ENCODE measurements around the gene ACOX2. TPM values are rescaled to one million over a fixed set of nuclear protein-coding genes. Genes with fewer than 3 reads are reported as not detected.

ACOX2 gene
- total RNA-seq, 1 experiment from 2014 or later, result 9.5 TPM

DNA sequence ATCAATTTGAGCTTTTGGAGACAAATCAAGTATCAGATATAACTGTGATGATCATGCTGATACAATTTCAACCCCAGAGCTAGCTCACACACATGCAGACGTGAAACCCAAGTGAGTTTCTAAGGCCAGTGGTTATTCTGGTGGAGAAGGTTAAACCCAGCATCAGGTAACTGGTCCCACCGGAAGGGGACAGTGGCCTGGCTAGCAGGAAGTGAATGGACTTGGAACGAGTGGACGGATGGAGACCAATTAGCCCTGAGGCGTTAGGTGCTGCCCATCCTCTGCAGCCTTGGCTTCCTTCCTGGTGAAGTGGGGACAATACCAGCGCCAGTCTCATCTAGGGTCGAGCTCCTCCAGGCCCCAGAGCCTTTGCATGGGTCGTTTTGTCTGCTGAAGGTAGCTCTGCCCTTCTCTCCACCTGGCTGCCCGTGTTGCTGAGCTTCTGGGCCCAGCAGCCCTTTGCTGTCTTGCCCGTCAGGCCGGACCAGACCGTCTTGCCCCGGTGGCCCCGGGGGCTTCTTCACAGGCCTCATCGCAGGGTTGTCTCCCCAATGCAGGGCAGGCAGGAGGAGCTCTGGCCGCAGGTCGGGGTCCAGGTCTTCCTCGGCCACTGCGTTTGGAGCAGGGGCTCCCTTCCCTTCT, 46.0 kb downstream of the ACOX2 start:
- Mint-ChIP-seq H3K4me3 (ENCODE audit: unreplicated experiment) (peak overlapping the region; percentile 94), H3K27me3 (ENCODE audit: insufficient read depth, unreplicated experiment) (no peaks in the 10 kb centered on the region), H3K36me3 (ENCODE audit: insufficient read depth, unreplicated experiment) (no peaks in the 10 kb centered on the region), H3K9me3 (ENCODE audit: unreplicated experiment) (no peaks in the 10 kb centered on the region), H3K4me1 (ENCODE audit: low read depth, unreplicated experiment) (peaks cover 26% of the 10 kb centered on the region), H3K27ac (ENCODE audit: unreplicated experiment) (peak overlapping the region; percentile 43)
- DNase-seq, result no peak
- no peaks in the 10 kb centered on the region for H3K36me3 ChIP-seq (ENCODE audit: control insufficient read depth, insufficient read depth, low read length)
- no TSS peak for BruUV-seq (replicated peaks)
- no peaks in the 10 kb centered on the region for H3K27me3 ChIP-seq (replicated peaks; ENCODE audit: control insufficient read depth, insufficient read depth, low read length)
- peaks cover 26% of the 10 kb centered on the region for H3K4me1 ChIP-seq
- POLR2A ChIA-PET, result no interaction called here
- intact Hi-C loops (cut with micrococcal nuclease; ENCODE audit: unreplicated experiment), result loop anchor here (1.0 to 2.0 kb wide), 3 partner anchors 20 to 41 kb away; no protein-coding TSS in a partner anchor
- CTCF ChIA-PET, result interaction anchor here (0.6 to 1.6 kb wide), 5 partner anchors 35 to 185 kb away, joined by 3 to 5 read pairs (median 3); partner anchors contain the start of genes HTD2 and RPP14
- H3K4me3 ChIP-seq (ENCODE audit: low read depth, low read length), result peak overlapping the region; percentile 17; the same call in 1 of the 2 replicates
- no peaks in the 10 kb centered on the region for H3K9me3 ChIP-seq
- TF ChIP-seq, protein P1, sequence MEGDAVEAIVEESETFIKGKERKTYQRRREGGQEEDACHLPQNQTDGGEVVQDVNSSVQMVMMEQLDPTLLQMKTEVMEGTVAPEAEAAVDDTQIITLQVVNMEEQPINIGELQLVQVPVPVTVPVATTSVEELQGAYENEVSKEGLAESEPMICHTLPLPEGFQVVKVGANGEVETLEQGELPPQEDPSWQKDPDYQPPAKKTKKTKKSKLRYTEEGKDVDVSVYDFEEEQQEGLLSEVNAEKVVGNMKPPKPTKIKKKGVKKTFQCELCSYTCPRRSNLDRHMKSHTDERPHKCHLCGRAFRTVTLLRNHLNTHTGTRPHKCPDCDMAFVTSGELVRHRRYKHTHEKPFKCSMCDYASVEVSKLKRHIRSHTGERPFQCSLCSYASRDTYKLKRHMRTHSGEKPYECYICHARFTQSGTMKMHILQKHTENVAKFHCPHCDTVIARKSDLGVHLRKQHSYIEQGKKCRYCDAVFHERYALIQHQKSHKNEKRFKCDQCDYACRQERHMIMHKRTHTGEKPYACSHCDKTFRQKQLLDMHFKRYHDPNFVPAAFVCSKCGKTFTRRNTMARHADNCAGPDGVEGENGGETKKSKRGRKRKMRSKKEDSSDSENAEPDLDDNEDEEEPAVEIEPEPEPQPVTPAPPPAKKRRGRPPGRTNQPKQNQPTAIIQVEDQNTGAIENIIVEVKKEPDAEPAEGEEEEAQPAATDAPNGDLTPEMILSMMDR (IDR thresholded peaks at IDR 0.05; ENCODE audit: insufficient read depth in 1 of 2, low read depth in 1 of 2, low read length in 1 of 2, severe bottlenecking in 1 of 2, unreplicated experiment in 1 of 2), result no peak

DNA sequence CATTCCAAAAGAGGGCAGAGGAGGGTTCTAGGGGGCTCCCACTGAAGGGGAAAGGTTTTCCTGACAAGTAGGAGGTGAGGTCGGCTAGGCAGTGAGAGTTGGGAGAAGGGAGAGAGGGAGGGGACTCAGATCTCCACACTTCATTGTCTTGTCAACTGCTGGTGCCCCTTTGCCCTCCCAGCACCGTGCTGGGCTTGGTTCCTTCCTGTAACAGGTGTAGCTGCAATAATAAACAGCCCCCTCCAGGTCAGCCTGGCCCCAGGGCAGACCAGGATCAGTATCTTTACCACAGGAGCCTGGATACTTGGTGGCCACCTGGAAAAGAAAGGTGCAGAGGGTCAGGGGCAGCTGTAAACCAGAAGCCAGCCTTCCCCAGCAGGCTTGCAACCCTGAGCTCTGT, 48.0 kb downstream of the ACOX2 start:
- H3K9me3 ChIP-seq, result no peaks in the 10 kb centered on the region
- intact Hi-C loops (cut with micrococcal nuclease; ENCODE audit: unreplicated experiment), result no loop called here
- ChIA-PET POLR2A (no interaction called here), CTCF (interaction anchor here (1.0 kb wide), 1 partner anchor 189 kb away, joined by 3 read pairs; no protein-coding TSS in a partner anchor)
- no peaks in the 10 kb centered on the region for H3K36me3 Mint-ChIP-seq (ENCODE audit: insufficient read depth, unreplicated experiment)
- peaks cover 26% of the 10 kb centered on the region for H3K4me1 ChIP-seq
- no peak overlapping the region for H3K4me3 ChIP-seq (ENCODE audit: low read depth, low read length)
- H3K27me3 Mint-ChIP-seq (ENCODE audit: insufficient read depth, unreplicated experiment), result no peaks in the 10 kb centered on the region
- H3K27ac Mint-ChIP-seq (ENCODE audit: unreplicated experiment), result no peak overlapping the region
- H3K27me3 ChIP-seq (replicated peaks; ENCODE audit: control insufficient read depth, insufficient read depth, low read length), result no peaks in the 10 kb centered on the region
- H3K4me1 Mint-ChIP-seq (ENCODE audit: low read depth, unreplicated experiment), result peaks cover 26% of the 10 kb centered on the region
- H3K9me3 Mint-ChIP-seq (ENCODE audit: unreplicated experiment), result no peaks in the 10 kb centered on the region
- no TSS peak for BruUV-seq (replicated peaks)
- H3K36me3 ChIP-seq (ENCODE audit: control insufficient read depth, insufficient read depth, low read length), result no peaks in the 10 kb centered on the region
- DNase-seq, result peak in 1 of 2 experiments; percentile 46
- H3K4me3 Mint-ChIP-seq (ENCODE audit: unreplicated experiment), result no peak overlapping the region
- TF ChIP-seq, protein P1 (IDR thresholded peaks at IDR 0.05; ENCODE audit: insufficient read depth in 1 of 2, low read depth in 1 of 2, low read length in 1 of 2, severe bottlenecking in 1 of 2, unreplicated experiment in 1 of 2), result no peak

DNA sequence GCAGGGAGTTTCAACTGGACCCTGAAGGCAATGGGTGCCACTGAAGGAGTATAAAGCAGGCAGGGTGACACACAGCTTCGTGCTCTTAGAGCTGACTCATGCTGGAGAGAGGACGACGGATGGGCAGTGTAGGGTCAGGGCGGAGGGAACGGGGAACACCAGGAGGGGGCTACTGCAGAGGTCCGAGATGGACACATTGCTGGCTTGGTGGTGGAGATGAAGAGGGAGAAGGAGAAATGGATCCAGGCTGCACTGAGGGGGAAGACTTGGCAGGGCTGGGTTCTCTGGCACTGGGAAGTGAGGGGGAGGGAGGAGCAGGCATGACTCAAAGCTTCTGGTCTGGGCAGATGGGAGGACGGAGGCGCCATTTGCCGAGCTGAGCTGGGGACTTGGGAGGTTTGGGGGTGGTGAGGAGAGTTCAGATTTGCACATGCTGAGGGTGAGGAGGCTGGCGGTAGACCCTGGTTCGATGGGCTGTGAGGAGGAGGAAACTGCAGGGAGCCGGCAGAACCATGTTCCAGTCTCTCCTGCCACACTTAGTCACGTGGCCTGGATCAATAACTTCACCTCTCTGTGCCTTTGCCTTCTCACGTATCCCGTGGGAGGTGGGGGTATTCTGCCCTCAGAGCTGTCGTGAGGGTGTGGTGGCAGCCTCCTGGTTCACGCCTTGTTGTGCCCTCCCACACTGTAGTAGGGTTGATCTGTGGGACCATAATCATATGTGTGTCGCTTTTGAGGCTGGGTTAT, 49.7 kb downstream of the ACOX2 start:
- no peak overlapping the region for H3K4me3 ChIP-seq (ENCODE audit: low read depth, low read length)
- POLR2A ChIA-PET, result no interaction called here
- TF ChIP-seq, protein P1 (IDR thresholded peaks at IDR 0.05; ENCODE audit: insufficient read depth in 1 of 2, low read depth in 1 of 2, low read length in 1 of 2, severe bottlenecking in 1 of 2, unreplicated experiment in 1 of 2), result no peak
- H3K36me3 Mint-ChIP-seq (ENCODE audit: insufficient read depth, unreplicated experiment), result no peaks in the 10 kb centered on the region
- no peaks in the 10 kb centered on the region for H3K9me3 ChIP-seq
- peaks cover 17% of the 10 kb centered on the region for H3K4me1 ChIP-seq
- no peaks in the 10 kb centered on the region for H3K36me3 ChIP-seq (ENCODE audit: control insufficient read depth, insufficient read depth, low read length)
- intact Hi-C loops (cut with micrococcal nuclease; ENCODE audit: unreplicated experiment), result no loop called here
- no peaks in the 10 kb centered on the region for H3K27me3 ChIP-seq (replicated peaks; ENCODE audit: control insufficient read depth, insufficient read depth, low read length)
- H3K27me3 Mint-ChIP-seq (ENCODE audit: insufficient read depth, unreplicated experiment), result no peaks in the 10 kb centered on the region
- no peak overlapping the region for H3K27ac Mint-ChIP-seq (ENCODE audit: unreplicated experiment)
- no peak overlapping the region for H3K4me3 Mint-ChIP-seq (ENCODE audit: unreplicated experiment)
- DNase-seq, result no peak
- no peaks in the 10 kb centered on the region for H3K9me3 Mint-ChIP-seq (ENCODE audit: unreplicated experiment)
- H3K4me1 Mint-ChIP-seq (ENCODE audit: low read depth, unreplicated experiment), result peaks cover 26% of the 10 kb centered on the region
- no TSS peak for BruUV-seq (replicated peaks)
- CTCF ChIA-PET, result interaction anchor here (0.6 kb wide), 1 partner anchor 81 kb away, joined by 3 read pairs; no protein-coding TSS in a partner anchor

Measured in Caco-2 (cell line).